ENCODE data around the gene SLC22A31. TPM values are rescaled to one million over a fixed set of nuclear protein-coding genes. Genes with fewer than 3 reads are reported as not detected.
A peak's percentile ranks its signal among the peaks of the same experiment; 100 is the strongest.

The SLC22A31 gene
- total and polyA plus RNA-seq, 12 donors: 0.28 to 3.2 (median 2.0) TPM; not detected in 5

- no peak for DNase-seq
- H3K9me3 ChIP-seq (replicated peaks in 1 of 3): no peaks in the 10 kb centered on the region
- TF ChIP-seq CTCF (IDR thresholded peaks at IDR 0.05) (no peak), POLR2A (IDR thresholded peaks at IDR 0.05) (no peak)
- H3K4me3 ChIP-seq: no peak overlapping the region
- H3K27ac ChIP-seq: no peak overlapping the region
- intact Hi-C loops (cut with DNase I): no loop called here
- no peaks in the 10 kb centered on the region for H3K4me1 ChIP-seq (replicated peaks in 1 of 2)
- 82 to 95% (median 90%) methylated on average over 4 of the region's 4 CpGs for WGBS, 4 donors
- peaks cover 9% of the 10 kb centered on the region for H3K27me3 ChIP-seq
- no peaks in the 10 kb centered on the region for H3K36me3 ChIP-seq (replicated peaks in 1 of 2)
These were observed 7.7 kb upstream of the SLC22A31 start for GRCh38 chr16:89207993-89208392.

GRCh38 chr16:89202422-89203215 is 2.3 kb upstream of the SLC22A31 start:
- Histone ChIP-seq H3K4me1 (replicated peaks in 1 of 2) (peaks cover 0 to 8% of the 10 kb centered on the region in 2 donors), H3K4me3 (peak overlapping the region in 1 of 4 donors; percentile 56), H3K27ac (no peak overlapping the region), H3K36me3 (replicated peaks in 1 of 2) (no peaks in the 10 kb centered on the region), H3K9me3 (replicated peaks in 1 of 3) (no peaks in the 10 kb centered on the region), H3K27me3 (peaks cover 40% of the 10 kb centered on the region)
- WGBS, 4 donors: 41 to 70% (median 57%) methylated on average over 27 to 49 of the region's 49 CpGs
- no peak for DNase-seq
- TF ChIP-seq POLR2A (IDR thresholded peaks at IDR 0.05) (no peak), CTCF (IDR thresholded peaks at IDR 0.05) (no peak)
- intact Hi-C loops (cut with DNase I): no loop called here

GRCh38 chr16:89201439-89202377 is 1.4 kb upstream of the SLC22A31 start:
- Histone ChIP-seq H3K36me3 (replicated peaks in 1 of 2) (no peaks in the 10 kb centered on the region), H3K4me1 (replicated peaks in 1 of 2) (peaks cover 0 to 8% of the 10 kb centered on the region in 2 donors), H3K4me3 (peak overlapping the region in 1 of 4 donors; percentile 56), H3K27me3 (peaks cover 40% of the 10 kb centered on the region), H3K9me3 (replicated peaks in 1 of 3) (no peaks in the 10 kb centered on the region), H3K27ac (peak overlapping the region in 1 of 5 donors; percentile 29)
- no peak for TF ChIP-seq CTCF (IDR thresholded peaks at IDR 0.05)
- no peak for TF ChIP-seq POLR2A (IDR thresholded peaks at IDR 0.05)
- intact Hi-C loops (cut with DNase I): no loop called here
- 2 to 4% (median 2%) methylated on average over 30 to 107 of the region's 111 CpGs for WGBS, 4 donors
- DNase-seq: peak; percentile 63 to 89 (median 77)

DNA sequence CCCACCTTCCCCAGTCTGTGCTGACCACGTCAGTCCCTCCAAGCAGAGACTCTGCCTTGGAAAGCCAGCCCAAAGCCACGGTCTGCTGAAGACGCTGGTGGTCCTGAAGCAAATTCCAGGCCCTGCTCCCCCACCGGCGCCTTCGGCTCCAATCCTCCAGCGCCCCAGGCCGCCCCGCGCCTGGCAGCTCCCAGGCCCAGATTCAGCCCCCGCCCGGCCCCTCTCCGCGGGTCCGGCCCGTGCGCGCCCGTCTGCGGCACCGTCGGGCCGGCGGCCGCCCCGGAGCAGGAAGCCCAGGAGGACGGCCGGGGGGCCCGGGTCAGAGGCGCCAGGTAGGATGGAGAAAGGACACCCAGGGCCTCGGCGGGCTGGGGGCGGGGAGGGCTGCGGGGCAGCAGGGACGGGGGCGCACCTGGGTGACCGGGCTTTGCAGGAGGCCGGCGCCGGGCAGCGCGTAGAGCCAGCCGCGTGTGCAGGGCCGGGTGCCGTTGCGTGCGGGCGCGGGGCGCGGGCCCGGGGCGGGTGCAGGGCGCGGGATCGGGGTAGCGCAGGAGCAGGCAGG is 594 bp upstream of the SLC22A31 start:
- Histone ChIP-seq H3K27me3 (peaks cover 39% of the 10 kb centered on the region), H3K4me3 (peak overlapping the region in 1 of 4 donors; percentile 56), H3K27ac (no peak overlapping the region), H3K36me3 (replicated peaks in 1 of 2) (no peaks in the 10 kb centered on the region), H3K9me3 (replicated peaks in 1 of 3) (no peaks in the 10 kb centered on the region), H3K4me1 (replicated peaks in 1 of 2) (peaks cover 0 to 8% of the 10 kb centered on the region in 2 donors)
- TF ChIP-seq POLR2A (IDR thresholded peaks at IDR 0.05): no peak
- TF ChIP-seq CTCF (IDR thresholded peaks at IDR 0.05): no peak
- no peak for DNase-seq
- intact Hi-C loops (cut with DNase I): no loop called here
- 3% methylated on average over 26 to 58 of the region's 58 CpGs; no CpG with 5 or more reads in 1 of the 4 donors for WGBS, 4 donors
